HepG2 (cell line): ENCODE measurements around the gene NEGR1. TPM values are rescaled to one million over a fixed set of nuclear protein-coding genes. Genes with fewer than 3 reads are reported as not detected.

ENCODE experiments used
- ATAC-seq: fragments of 200-7000 bp; cut with Tn5 transposase; 3 replicates; pipeline ENCODE4 v1.9.1; 2020; ENCODE audit warnings: mild to moderate bottlenecking, moderate library complexity
- BruUV-seq: library from RNA; stranded (reverse); fragments of 400-500 nt; replicated peaks from 2 replicates; lab custom pipeline; 2021; lab: Mats Ljungman, UMichigan
- CTCF ChIA-PET: fragments of 300-600 bp; formaldehyde crosslinking; extraction: SDS; loops from one replicate; lab custom pipeline; 2021; ENCODE audit warnings: low total read pairs, inconsistent platforms, low intra/inter-chr PET ratio; lab: Yijun Ruan, JAX
- POLR2A ChIA-PET: fragments of 350-600 bp; sonication (Branson Sonifier 250); formaldehyde crosslinking; loops from one replicate; lab custom pipeline; 2020; ENCODE audit warnings: antibody characterized with exemption, inconsistent platforms; lab: Yijun Ruan, JAX
- DNase-seq: peaks from one replicate; pipeline ENCODE4 v3.0.0-alpha.2; 2015; ENCODE audit warnings: low spot score
- FAIRE-seq: peaks from 3 replicates; lab custom pipeline; 2011; peaks lifted over from hg19 to GRCh38; lab: Jason Lieb, UNC
- H2AFZ ChIP-seq: one replicate; pipeline ENCODE4 v1.6.1; 2011; ENCODE audit warnings: low read length, inconsistent platforms
- H3K27ac ChIP-seq: fragments of 300-600 bp; 3 replicates; pipeline ENCODE4 v1.8.0; 2011; ENCODE audit warnings: mixed run types, mild to moderate bottlenecking, mixed read lengths, low read length, inconsistent platforms; ENCODE audit not compliant: insufficient read depth; ENCODE audit errors: extremely low read length
- H3K27me3 ChIP-seq, 2 experiments: fragments of 200-600 bp in 1 of 2; 2 replicates in 1 of 2; 3 replicates in 1 of 2; pipeline versions ENCODE4 v1.6.0 to v1.8.0; 2011; ENCODE audit warnings: low read length in 2 of 2, mild to moderate bottlenecking in 2 of 2, moderate library complexity in 2 of 2, inconsistent platforms in 1 of 2; ENCODE audit not compliant: insufficient read depth in 2 of 2, control insufficient read depth in 1 of 2
- H3K36me3 ChIP-seq, 2 experiments: fragments of 200-600 bp in 1 of 2; replicated peaks in 1 of 2; 2 replicates in 1 of 2; 3 replicates in 1 of 2; pipeline versions ENCODE4 v1.5.1 to v1.8.0; 2011; ENCODE audit warnings: low read length in 2 of 2, inconsistent platforms in 1 of 2; ENCODE audit not compliant: insufficient read depth in 2 of 2, control insufficient read depth in 1 of 2
- H3K4me1 ChIP-seq: 2 replicates; pipeline ENCODE4 v1.5.1; 2012; ENCODE audit warnings: low read length, inconsistent platforms; ENCODE audit not compliant: insufficient read depth
- H3K4me2 ChIP-seq: 2 replicates; pipeline ENCODE4 v1.6.0; 2011; ENCODE audit warnings: low read depth, low read length, inconsistent platforms
- H3K4me3 ChIP-seq, 3 experiments: fragments of 200-600 bp in 1 of 3; sonication (generic), shearing (Covaris generic) in 1 of 3; replicated peaks in 1 of 3; 2 replicates each; pipeline ENCODE4 v1.5.1; 2011 to 2016; ENCODE audit warnings: low read length in 3 of 3, inconsistent platforms in 2 of 3, low read depth in 2 of 3, mild to moderate bottlenecking in 2 of 3, control low read depth in 1 of 3, mixed read lengths in 1 of 3; ENCODE audit not compliant: insufficient read depth in 1 of 3
- H3K79me2 ChIP-seq: one replicate; pipeline ENCODE4 v1.6.1; 2011; ENCODE audit warnings: low read length, inconsistent platforms; ENCODE audit not compliant: insufficient read depth
- H3K9ac ChIP-seq: 2 replicates; pipeline ENCODE4 v1.6.0; 2011; ENCODE audit warnings: mild to moderate bottlenecking, low read depth, low read length, inconsistent platforms; ENCODE audit not compliant: insufficient read depth
- H3K9me3 ChIP-seq: 2 replicates; pipeline ENCODE4 v1.5.1; 2012; ENCODE audit warnings: mild to moderate bottlenecking, low read length
- H4K20me1 ChIP-seq: 2 replicates; pipeline ENCODE4 v1.6.0; 2011; ENCODE audit warnings: inconsistent platforms, mild to moderate bottlenecking, low read length, moderate library complexity; ENCODE audit not compliant: insufficient read depth
- AHR ChIP-seq: IDR thresholded peaks from 2 replicates; pipeline ENCODE4 v1.6.1; 2018; ENCODE audit warnings: missing genetic modification reagents, missing compliant biosample characterization
- HES4 ChIP-seq: sonication (generic); formaldehyde crosslinking; IDR thresholded peaks from 2 replicates; pipeline ENCODE4 v1.9.0; 2021; ENCODE audit warnings: mild to moderate bottlenecking, missing genetic modification reagents, borderline replicate concordance
- PAX8 ChIP-seq: sonication (generic); formaldehyde crosslinking; IDR thresholded peaks from 2 replicates; pipeline ENCODE4 v1.8.0; 2022; ENCODE audit warnings: mild to moderate bottlenecking, missing genetic modification reagents, borderline replicate concordance
- RARG ChIP-seq: sonication (generic); formaldehyde crosslinking; IDR thresholded peaks from 2 replicates; pipeline ENCODE4 v1.4.0; 2020; ENCODE audit warnings: low read depth, mild to moderate bottlenecking, missing genetic modification reagents
- RBM22 ChIP-seq: fragments of 200-400 bp; formaldehyde crosslinking; optimal IDR thresholded peaks from 2 replicates; pipeline ENCODE3; 2017; ENCODE audit warnings: mild to moderate bottlenecking, low read length, moderate library complexity
- SRF ChIP-seq: IDR thresholded peaks from 2 replicates; pipeline ENCODE4 v1.6.1; 2011; ENCODE audit warnings: mild to moderate bottlenecking, low read depth, low read length, moderate library complexity
- ZNF225 ChIP-seq: sonication (generic); formaldehyde crosslinking; IDR thresholded peaks from 2 replicates; pipeline ENCODE4 v1.4.0; 2020; ENCODE audit warnings: mild to moderate bottlenecking, missing genetic modification reagents
- ZNF282 ChIP-seq: fragments of 450-650 bp; IDR thresholded peaks from 2 replicates; pipeline ENCODE4 v1.6.1; 2018; ENCODE audit not compliant: partially characterized antibody
- ZNF572 ChIP-seq: sonication (generic); formaldehyde crosslinking; IDR thresholded peaks from 2 replicates; pipeline ENCODE4 v1.5.1; 2020; ENCODE audit warnings: mild to moderate bottlenecking, missing genetic modification reagents
- ZZZ3 ChIP-seq: sonication (generic); formaldehyde crosslinking; IDR thresholded peaks from 2 replicates; pipeline ENCODE4 v1.4.0; 2020; ENCODE audit warnings: missing genetic modification reagents, mild to moderate bottlenecking, borderline replicate concordance
- WGBS: methylation state at CpG from one replicate; pipeline ENCODE4 v1.1.6; 2017; ENCODE audit warnings: low lambda C conversion rate; 5-methylcytosine and 5-hydroxymethylcytosine counted together
- in situ Hi-C: cut with HindIII; loops from 2 replicates; pipeline ENCODE4 v1.10.0; 2017; ENCODE audit warnings: low pct_unique_long_range_greater_than_20kb; ENCODE audit not compliant: extremely low pct_ligation_motif_present
- intact Hi-C: fragments of 100-400 bp; cut with micrococcal nuclease; formaldehyde crosslinking; loops from one replicate; pipeline ENCODE4 v1.10.0; 2022; ENCODE audit not compliant: unreplicated experiment
- polyA plus RNA-seq, 8 experiments: library from polyadenylated mRNA; depleted of rRNA in 3 of 8; stranded (reverse) in 7 of 8; unstranded in 1 of 8; fragments of >200 nt; fragmentation: Illumina TruSeq in 4 of 8; extraction: Trizol in 4 of 8; gene quantifications; 2 replicates each; pipeline versions ENCODE4 v1.2.1 to v1.2.3, GENCODE V29; 2011 to 2016; ENCODE audit warnings: low read depth in 4 of 8, missing spikeins in 1 of 8, mixed read lengths in 1 of 8; ENCODE audit not compliant: insufficient read depth in 1 of 8
- total RNA-seq, 5 experiments: library from RNA; depleted of rRNA; stranded (reverse); fragments of >200 nt; fragmentation: Illumina TruSeq; extraction: Trizol; gene quantifications; 2 replicates each; pipeline ENCODE4 v1.2.3, GENCODE V29; 2016; ENCODE audit warnings: low read depth in 1 of 5
- TF ChIP-seq, protein P1 (sequence below): sonication (generic); formaldehyde crosslinking; IDR thresholded peaks from 2 replicates; pipeline ENCODE4 v1.9.0; 2021; ENCODE audit warnings: missing genetic modification reagents, mild to moderate bottlenecking, borderline replicate concordance
- TF ChIP-seq, protein P2 (sequence below): sonication (generic); formaldehyde crosslinking; IDR thresholded peaks from 2 replicates; pipeline ENCODE4 v1.8.0; 2023; ENCODE audit warnings: mild to moderate bottlenecking, missing genetic modification reagents
- TF ChIP-seq, protein P3 (sequence below): sonication (generic); formaldehyde crosslinking; IDR thresholded peaks from 2 replicates; pipeline ENCODE4 v1.4.0; 2020; ENCODE audit warnings: missing genetic modification reagents

NEGR1 gene
- total and polyA plus RNA-seq, 2 of the 13 experiments (the other 11 are each of a cell fraction or from before 2014, with no cell fraction given): not detected

DNA sequence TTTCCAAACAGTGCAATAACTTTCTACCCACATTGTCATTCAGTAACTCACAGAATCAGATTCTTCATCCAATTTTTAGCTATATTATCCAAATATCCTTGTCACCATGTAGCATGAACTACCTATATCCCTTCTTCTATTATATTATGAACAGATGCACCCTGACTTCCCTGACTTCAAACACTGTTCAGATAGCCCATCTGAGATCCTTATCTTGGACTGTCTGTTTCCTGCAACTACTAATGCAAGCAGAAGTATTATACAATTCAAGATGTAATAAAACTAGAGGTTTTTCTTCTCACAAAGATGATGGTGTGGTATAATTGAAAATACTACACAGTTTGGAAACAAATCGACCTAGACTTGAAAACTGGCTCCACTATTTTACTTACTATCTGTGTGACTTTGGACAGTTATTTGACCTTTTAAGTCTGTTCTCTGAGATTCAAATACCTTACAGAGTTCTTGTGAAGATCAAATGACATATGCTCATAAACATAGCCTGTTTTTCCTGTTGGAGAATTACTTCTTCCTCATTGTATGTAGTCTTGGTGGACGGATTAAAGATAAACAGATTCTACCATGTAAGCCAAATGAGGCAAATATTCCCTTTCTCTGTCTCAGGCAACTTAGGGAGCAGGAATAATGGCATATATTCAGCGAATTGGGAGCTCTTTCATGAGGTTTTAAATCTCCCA lies 793.6 kb downstream of the NEGR1 start:
- TF ChIP-seq SRF: no peak
- no peak for TF ChIP-seq PAX8
- TF ChIP-seq RBM22: no peak
- TF ChIP-seq ZZZ3 (CRISPR knock-in tag): no peak
- TF ChIP-seq, protein P1, sequence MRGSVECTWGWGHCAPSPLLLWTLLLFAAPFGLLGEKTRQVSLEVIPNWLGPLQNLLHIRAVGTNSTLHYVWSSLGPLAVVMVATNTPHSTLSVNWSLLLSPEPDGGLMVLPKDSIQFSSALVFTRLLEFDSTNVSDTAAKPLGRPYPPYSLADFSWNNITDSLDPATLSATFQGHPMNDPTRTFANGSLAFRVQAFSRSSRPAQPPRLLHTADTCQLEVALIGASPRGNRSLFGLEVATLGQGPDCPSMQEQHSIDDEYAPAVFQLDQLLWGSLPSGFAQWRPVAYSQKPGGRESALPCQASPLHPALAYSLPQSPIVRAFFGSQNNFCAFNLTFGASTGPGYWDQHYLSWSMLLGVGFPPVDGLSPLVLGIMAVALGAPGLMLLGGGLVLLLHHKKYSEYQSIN (CRISPR knock-in tag): no peak
- TF ChIP-seq AHR: no peak
- TF ChIP-seq RARG (CRISPR knock-in tag): no peak
- no peak for TF ChIP-seq ZNF282
- TF ChIP-seq ZNF572 (CRISPR knock-in tag): no peak
- TF ChIP-seq, protein P2, sequence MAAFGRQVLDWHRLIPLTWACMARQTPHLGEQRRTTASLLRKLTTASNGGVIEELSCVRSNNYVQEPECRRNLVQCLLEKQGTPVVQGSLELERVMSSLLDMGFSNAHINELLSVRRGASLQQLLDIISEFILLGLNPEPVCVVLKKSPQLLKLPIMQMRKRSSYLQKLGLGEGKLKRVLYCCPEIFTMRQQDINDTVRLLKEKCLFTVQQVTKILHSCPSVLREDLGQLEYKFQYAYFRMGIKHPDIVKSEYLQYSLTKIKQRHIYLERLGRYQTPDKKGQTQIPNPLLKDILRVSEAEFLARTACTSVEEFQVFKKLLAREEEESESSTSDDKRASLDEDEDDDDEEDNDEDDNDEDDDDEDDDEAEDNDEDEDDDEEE (CRISPR knock-in tag): no peak
- TF ChIP-seq, protein P3, sequence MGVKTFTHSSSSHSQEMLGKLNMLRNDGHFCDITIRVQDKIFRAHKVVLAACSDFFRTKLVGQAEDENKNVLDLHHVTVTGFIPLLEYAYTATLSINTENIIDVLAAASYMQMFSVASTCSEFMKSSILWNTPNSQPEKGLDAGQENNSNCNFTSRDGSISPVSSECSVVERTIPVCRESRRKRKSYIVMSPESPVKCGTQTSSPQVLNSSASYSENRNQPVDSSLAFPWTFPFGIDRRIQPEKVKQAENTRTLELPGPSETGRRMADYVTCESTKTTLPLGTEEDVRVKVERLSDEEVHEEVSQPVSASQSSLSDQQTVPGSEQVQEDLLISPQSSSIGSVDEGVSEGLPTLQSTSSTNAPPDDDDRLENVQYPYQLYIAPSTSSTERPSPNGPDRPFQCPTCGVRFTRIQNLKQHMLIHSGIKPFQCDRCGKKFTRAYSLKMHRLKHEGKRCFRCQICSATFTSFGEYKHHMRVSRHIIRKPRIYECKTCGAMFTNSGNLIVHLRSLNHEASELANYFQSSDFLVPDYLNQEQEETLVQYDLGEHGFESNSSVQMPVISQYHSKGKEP (CRISPR knock-in tag): no peak
- no peak for TF ChIP-seq HES4 (CRISPR knock-in tag)
- TF ChIP-seq ZNF225 (CRISPR knock-in tag): no peak
- Histone ChIP-seq H3K9ac (no peak overlapping the region), H4K20me1 (no peaks in the 10 kb centered on the region), H3K27me3 (no peaks in the 10 kb centered on the region), H3K79me2 (no peaks in the 10 kb centered on the region), H2AFZ (no peak overlapping the region), H3K27ac (no peak overlapping the region), H3K4me3 (no peak overlapping the region), H3K4me1 (no peaks in the 10 kb centered on the region), H3K9me3 (peaks cover 9% of the 10 kb centered on the region; the same call in 1 of the 2 replicates), H3K4me2 (no peak overlapping the region), H3K36me3 (no peaks in the 10 kb centered on the region)
- ChIA-PET POLR2A (no interaction called here), CTCF (no interaction called here)
- no peak for ATAC-seq
- WGBS: 0% methylated on average over 3 of the region's 3 CpGs
- DNase-seq: no peak
- no TSS peak for BruUV-seq
- in situ Hi-C loops (no loop called here), intact Hi-C loops (no loop called here)
- no peak for FAIRE-seq
